HTR-8/SVneo (cell line): Measurements from ENCODE around the gene CDH18.

ENCODE experiments used
- DNase-seq: peaks from one replicate; pipeline ENCODE4 v3.0.0; 2011; ENCODE audit warnings: low spot score, mixed read lengths; ENCODE audit not compliant: insufficient read length
- FAIRE-seq: peaks from 2 replicates; lab custom pipeline; 2011; peaks lifted over from hg19 to GRCh38; lab: Jason Lieb, UNC

Gene CDH18

GRCh38 chr5:19767987-19768386 lies 220.0 kb downstream of the CDH18 start:
- FAIRE-seq (no peak), DNase-seq (no peak)

GRCh38 chr5:19753579-19753978 lies 234.4 kb downstream of the CDH18 start:
- FAIRE-seq (no peak), DNase-seq (no peak)

- no peak for FAIRE-seq
- no peak for DNase-seq
Measured at GRCh38 chr5:19751326-19751725, 236.7 kb downstream of the CDH18 start.

- DNase-seq (no peak), FAIRE-seq (no peak)
Measured at GRCh38 chr5:19745247-19745646, 242.8 kb downstream of the CDH18 start.

GRCh38 chr5:19739671-19740070 lies 248.3 kb downstream of the CDH18 start:
- DNase-seq, result no peak
- no peak for FAIRE-seq

- DNase-seq (peak; percentile 15), FAIRE-seq (no peak)
Measured at GRCh38 chr5:19734776-19735175, 253.2 kb downstream of the CDH18 start.

GRCh38 chr5:19733612-19734495 lies 254.1 kb downstream of the CDH18 start:
- no peak for FAIRE-seq
- no peak for DNase-seq

- FAIRE-seq (no peak), DNase-seq (no peak)
Measured at GRCh38 chr5:19728571-19728970, 259.4 kb downstream of the CDH18 start.

- no peak for FAIRE-seq
Measured at GRCh38 chr5:19719109-19719508, 268.9 kb downstream of the CDH18 start.

GRCh38 chr5:19713740-19714139 lies 274.3 kb downstream of the CDH18 start:
- DNase-seq (no peak), FAIRE-seq (no peak)

More at GRCh38 chr5:19719109-19719508, 268.9 kb downstream of the CDH18 start:
- DNase-seq, result no peak

GRCh38 chr5:19709403-19709802 lies 278.6 kb downstream of the CDH18 start:
- DNase-seq (no peak), FAIRE-seq (no peak)

- DNase-seq (no peak), FAIRE-seq (no peak)
Measured at GRCh38 chr5:19706776-19707175, 281.2 kb downstream of the CDH18 start.

GRCh38 chr5:19701731-19702130 lies 286.3 kb downstream of the CDH18 start:
- FAIRE-seq (no peak), DNase-seq (no peak)

- FAIRE-seq, result no peak
Measured at GRCh38 chr5:19694949-19695611, 292.9 kb downstream of the CDH18 start.

GRCh38 chr5:19690978-19691377 lies 297.0 kb downstream of the CDH18 start:
- FAIRE-seq (no peak), DNase-seq (no peak)

More at GRCh38 chr5:19694949-19695611, 292.9 kb downstream of the CDH18 start:
- no peak for DNase-seq

GRCh38 chr5:19685473-19685872 lies 302.5 kb downstream of the CDH18 start:
- no peak for DNase-seq
- FAIRE-seq, result no peak

- peak; percentile 1 for DNase-seq
- FAIRE-seq, result no peak
Measured at GRCh38 chr5:19676895-19677294, 311.1 kb downstream of the CDH18 start.

- FAIRE-seq, result no peak
- DNase-seq, result no peak
Measured at GRCh38 chr5:19660679-19661078, 327.3 kb downstream of the CDH18 start.

GRCh38 chr5:19655627-19656026 lies 332.4 kb downstream of the CDH18 start:
- no peak for DNase-seq
- no peak for FAIRE-seq

- no peak for DNase-seq
- no peak for FAIRE-seq
Measured at GRCh38 chr5:19638461-19638860, 349.5 kb downstream of the CDH18 start.

- no peak for FAIRE-seq
- peak; percentile 41 for DNase-seq
Measured at GRCh38 chr5:19630876-19631275, 357.1 kb downstream of the CDH18 start.
